LoVo (cell line): ENCODE data around the gene TIMM9.
"Not testable (repeated sequence)": the region's sequence is repeated elsewhere in the genome, so short reads cannot be mapped to it uniquely, and the experiment has no call there.

Experiments
- DNase-seq: peaks from one replicate; pipeline ENCODE4 v3.0.0-alpha.2; 2016; ENCODE audit warnings: low spot score

Gene TIMM9

DNA sequence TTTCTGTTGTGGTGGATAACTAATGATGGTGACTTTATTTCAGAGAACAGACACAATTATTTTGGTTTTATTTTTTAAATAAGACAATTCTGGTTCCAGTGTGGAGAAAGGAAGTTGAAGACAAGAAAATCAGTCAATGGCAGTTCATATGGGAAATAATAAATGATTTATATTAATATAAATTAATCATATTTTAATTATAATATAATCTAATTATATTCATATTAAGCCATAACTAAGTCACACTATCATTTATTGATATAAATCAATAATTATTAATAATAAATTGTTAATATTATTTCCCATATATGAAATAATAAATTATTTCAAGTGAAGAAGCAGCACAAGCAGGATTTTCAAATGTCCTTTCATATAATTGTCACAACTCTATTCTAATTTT, 28.8 kb downstream of the TIMM9 start:
- DNase-seq, result no peak

GRCh38 chr14:58397156-58397555, 30.2 kb downstream of the TIMM9 start:
- no peak for DNase-seq

DNA sequence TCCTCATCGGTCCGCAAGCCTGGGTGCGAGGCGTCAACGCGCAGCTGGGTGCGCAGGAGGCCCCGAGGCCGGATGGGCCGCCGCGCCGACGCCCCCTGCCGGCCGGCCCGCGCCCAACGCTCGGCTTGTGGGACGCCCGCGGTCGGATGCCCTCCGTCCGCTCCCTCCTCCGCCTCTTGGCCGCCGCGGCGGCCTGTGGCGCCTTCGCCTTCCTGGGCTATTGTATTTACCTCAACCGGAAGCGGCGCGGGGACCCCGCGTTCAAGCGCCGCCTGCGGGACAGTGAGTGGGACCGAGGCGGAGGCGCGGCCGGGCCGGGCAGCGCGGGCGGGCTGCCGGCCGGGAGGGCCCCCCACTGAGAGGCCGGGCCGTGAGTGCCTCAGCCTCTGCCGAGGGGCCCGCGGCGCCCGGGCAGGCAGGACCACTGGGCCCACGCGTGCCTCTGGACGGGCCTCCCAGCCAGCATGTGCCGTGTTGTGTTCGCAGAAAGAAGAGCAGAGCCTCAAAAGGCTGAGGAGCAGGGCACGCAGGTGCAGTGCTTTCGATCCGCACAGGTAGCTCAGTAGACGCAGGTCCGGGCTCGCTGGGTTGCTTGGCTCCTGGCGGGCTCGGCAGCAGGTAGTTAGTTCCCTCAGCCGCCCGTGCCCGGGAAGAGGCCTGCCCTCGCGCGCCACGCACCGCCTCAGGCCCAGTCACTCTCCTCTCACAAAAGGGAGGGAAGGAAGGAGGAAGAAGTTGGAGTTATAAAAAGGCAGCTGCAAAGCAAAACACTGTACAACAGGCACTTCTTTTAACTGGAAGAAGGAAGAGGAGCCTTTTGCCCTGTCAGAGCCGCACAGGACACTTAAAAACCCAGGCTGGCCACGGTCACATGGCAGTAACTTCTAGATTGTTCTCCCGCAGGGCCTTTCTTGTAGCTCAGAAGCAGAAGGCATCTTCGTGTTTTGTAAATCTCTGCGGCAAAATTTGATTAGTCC, 31.2 kb downstream of the TIMM9 start, which contains the start of gene TOMM20L:
Gene TOMM20L (plus strand): TSS at position 119 of the 977 bp plus-strand sequence. CDS start 28 bp downstream, at position 147.
- peak; percentile 77 for DNase-seq

- DNase-seq, result no peak
Measured at GRCh38 chr14:58395562-58395811, 31.8 kb downstream of the TIMM9 start.

DNA sequence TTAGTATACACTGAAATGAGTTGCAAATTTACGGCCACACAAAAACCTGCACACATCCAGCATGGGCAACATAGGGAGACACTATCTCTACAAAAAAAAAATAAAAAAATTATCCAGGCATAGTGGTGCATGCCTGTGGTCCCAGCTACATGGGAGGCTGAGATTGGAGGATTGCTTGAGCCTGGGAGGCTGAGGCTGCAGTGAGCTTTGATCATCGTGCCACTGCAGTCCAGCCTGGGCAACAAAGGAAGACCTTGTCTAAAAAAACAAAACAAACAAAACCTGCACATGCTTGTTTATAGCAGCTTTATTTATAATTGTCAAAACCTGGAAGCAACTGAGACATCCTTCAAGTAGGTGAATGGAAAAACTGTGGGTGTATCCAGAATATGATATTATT, 36.5 kb downstream of the TIMM9 start:
- DNase-seq, result no peak

DNA sequence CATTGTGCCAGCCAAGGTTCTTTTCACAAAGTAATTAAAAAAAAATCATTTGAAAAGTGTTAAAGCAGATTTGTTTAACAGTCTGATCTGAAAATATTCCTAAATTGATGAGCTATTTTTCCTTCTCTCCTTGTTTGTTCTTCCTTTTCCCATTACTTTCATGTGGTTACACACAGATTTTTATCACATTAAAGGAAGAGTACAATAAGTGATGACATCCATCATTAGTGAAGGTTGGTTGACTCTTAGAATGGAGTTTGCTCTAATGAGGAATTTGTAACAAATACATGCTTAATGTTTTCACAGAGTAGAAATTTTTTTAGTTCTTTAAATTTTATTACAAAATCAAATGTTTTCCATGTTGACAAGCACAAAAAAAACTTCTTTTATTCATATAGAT, 50.5 kb downstream of the TIMM9 start:
- no peak for DNase-seq

DNA sequence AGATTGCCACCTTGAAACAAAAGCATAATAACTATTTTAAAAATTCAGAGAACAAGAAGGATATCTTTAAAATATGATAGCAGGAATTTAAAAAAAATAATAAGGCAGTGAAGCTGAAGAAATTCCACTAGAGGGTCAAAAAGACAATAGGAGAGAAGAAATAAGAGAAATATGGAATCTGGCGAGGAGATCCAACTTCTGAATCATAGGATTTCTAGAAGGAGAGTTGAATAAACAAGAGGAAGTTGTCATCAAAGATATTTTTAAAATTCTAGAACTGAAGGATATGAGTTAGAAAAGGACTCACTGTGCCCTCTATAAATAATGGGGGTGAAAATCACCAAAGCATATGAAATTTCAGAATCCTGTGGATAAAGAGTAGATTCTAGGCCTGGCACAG, 58.4 kb downstream of the TIMM9 start:
- no peak for DNase-seq

GRCh38 chr14:58367296-58367695, 60.0 kb downstream of the TIMM9 start:
- no peak for DNase-seq

DNA sequence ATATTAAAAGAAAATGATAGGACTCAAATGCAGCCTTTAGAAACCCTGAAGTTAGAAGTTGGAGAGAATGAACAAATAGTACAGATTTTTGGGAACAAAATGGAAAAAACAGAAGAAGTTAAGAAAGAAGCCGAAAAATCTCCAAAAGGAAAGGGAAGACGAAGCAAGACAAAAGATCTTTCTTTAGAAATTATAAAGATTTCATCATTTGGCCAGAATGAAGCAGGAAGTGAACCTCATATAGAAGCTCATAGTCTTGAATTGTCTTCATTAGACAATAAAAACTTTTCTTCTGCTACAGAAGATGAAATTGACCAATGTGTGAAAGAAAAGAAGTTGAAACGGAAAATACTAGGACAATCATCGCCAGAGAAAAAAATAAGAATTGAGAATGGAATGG, 63.0 kb downstream of the TIMM9 start:
- no peak for DNase-seq

GRCh38 chr14:58362798-58363412, 64.4 kb downstream of the TIMM9 start:
- peak; percentile 27 for DNase-seq

DNA sequence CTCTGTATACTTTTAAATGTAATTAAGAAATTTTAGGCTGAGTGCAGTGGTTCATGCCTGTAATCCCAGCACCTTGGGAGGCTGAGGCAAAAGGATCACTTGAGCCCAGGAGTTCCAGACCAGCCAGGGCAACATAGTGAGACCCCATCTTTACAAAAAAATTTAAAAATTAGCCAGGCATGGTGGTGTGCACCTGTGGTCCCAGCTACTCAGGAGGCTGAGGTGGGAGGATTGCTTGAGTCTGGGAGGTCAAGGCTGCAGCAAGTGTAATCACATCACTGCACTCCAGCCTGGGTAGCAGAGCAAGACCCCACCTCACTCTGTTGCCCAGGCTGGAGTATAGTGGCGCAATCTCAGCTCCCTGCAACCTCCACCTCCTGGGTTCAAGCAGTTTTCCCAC, 65.1 kb downstream of the TIMM9 start:
- not testable (repeated sequence) for DNase-seq
